ENCODE data around the gene CHCHD1.

CHCHD1 gene

GRCh38 chr10:73818402-73818801 lies 36.6 kb downstream of the CHCHD1 start:
- Histone ChIP-seq H3K9ac (ENCODE audit: low read depth, low read length, poor library complexity) (peak overlapping the region; percentile 79), H3K4me2 (ENCODE audit: insufficient read depth, low read length, poor library complexity, severe bottlenecking) (no peak overlapping the region), H4K8ac (ENCODE audit: low read depth, low read length) (no peak overlapping the region), H2BK15ac (ENCODE audit: low read length) (no peak overlapping the region), H3K23ac (ENCODE audit: low read depth, low read length, poor library complexity) (no peak overlapping the region), H4K91ac (ENCODE audit: low read depth, low read length, poor library complexity) (no peak overlapping the region), H3K27me3 (ENCODE audit: control insufficient read depth in 3 of 3, insufficient read depth in 3 of 3, low read depth in 1 of 3, low read length in 3 of 3) (no peaks in the 10 kb centered on the region), H2AK5ac (ENCODE audit: low read depth, low read length) (no peak overlapping the region), H2BK120ac (ENCODE audit: low read depth, low read length) (no peak overlapping the region), H3K18ac (ENCODE audit: low read length) (no peak overlapping the region), H3K36me3 (replicated peaks in 1 of 2; ENCODE audit: control insufficient read depth in 2 of 2, insufficient read depth in 2 of 2, low read length in 2 of 2) (peaks cover 15 to 35% of the 10 kb centered on the region in 2 donors), H2BK12ac (ENCODE audit: low read length) (no peak overlapping the region), H3K4me1 (ENCODE audit: control insufficient read depth in 2 of 2, insufficient read depth in 1 of 2, low read depth in 1 of 2, low read length in 2 of 2) (no peaks in the 10 kb centered on the region), H3K4ac (ENCODE audit: low read length) (no peak overlapping the region), H2BK5ac (ENCODE audit: low read length) (no peak overlapping the region), H3K27ac (replicated peaks; ENCODE audit: low read length) (no peak overlapping the region), H2AFZ (ENCODE audit: low read length) (no peak overlapping the region), H3K4me3 (ENCODE audit: low read length in 2 of 2) (no peak overlapping the region), H3K14ac (ENCODE audit: low read length) (no peak overlapping the region), H3K79me1 (ENCODE audit: low read depth, low read length) (no peaks in the 10 kb centered on the region), H3K9me3 (replicated peaks in 1 of 2; ENCODE audit: control insufficient read depth in 2 of 2, insufficient read depth in 1 of 2, low read depth in 1 of 2, low read length in 2 of 2) (no peaks in the 10 kb centered on the region)
- no CpG with 5 or more reads among the region's 10 CpGs for WGBS, 2 donors (ENCODE audit: extremely low coverage in 2 of 2, insufficient read length in 2 of 2, insufficient replicate concordance in 1 of 2)
- no peak for DNase-seq (ENCODE audit: low spot score)

DNA sequence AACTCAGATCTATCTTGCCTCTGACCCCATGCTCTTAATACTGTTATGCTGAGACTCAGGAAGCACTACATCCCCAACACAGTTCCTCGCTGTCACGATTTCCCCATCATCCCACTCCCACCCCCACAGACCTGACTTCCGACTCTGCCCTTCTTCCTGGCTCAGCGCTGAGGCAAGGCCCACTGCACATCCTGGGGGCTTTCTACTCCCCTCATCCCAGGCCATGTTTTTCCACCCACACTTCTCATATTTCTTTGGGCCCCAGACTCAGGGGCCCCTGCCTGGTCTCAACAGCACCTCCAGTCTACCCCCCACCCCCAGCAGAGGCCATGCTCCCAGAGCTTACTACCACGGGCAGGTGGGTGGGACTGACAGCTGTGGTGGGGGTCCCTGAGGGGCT lies 37.2 kb downstream of the CHCHD1 start:
- Histone ChIP-seq H3K36me3 (replicated peaks in 1 of 2; ENCODE audit: control insufficient read depth in 2 of 2, insufficient read depth in 2 of 2, low read length in 2 of 2) (peaks cover 12 to 36% of the 10 kb centered on the region in 2 donors), H2BK15ac (ENCODE audit: low read length) (no peak overlapping the region), H2BK5ac (ENCODE audit: low read length) (no peak overlapping the region), H3K4me1 (ENCODE audit: control insufficient read depth in 2 of 2, insufficient read depth in 1 of 2, low read depth in 1 of 2, low read length in 2 of 2) (no peaks in the 10 kb centered on the region), H3K9me3 (replicated peaks in 1 of 2; ENCODE audit: control insufficient read depth in 2 of 2, insufficient read depth in 1 of 2, low read depth in 1 of 2, low read length in 2 of 2) (no peaks in the 10 kb centered on the region), H2BK12ac (ENCODE audit: low read length) (no peak overlapping the region), H3K14ac (ENCODE audit: low read length) (no peak overlapping the region), H3K4me3 (ENCODE audit: low read length in 2 of 2) (no peak overlapping the region), H4K91ac (ENCODE audit: low read depth, low read length, poor library complexity) (no peak overlapping the region), H3K4me2 (ENCODE audit: insufficient read depth, low read length, poor library complexity, severe bottlenecking) (no peak overlapping the region), H2AK5ac (ENCODE audit: low read depth, low read length) (no peak overlapping the region), H3K18ac (ENCODE audit: low read length) (no peak overlapping the region), H4K8ac (ENCODE audit: low read depth, low read length) (no peak overlapping the region), H2BK120ac (ENCODE audit: low read depth, low read length) (peak overlapping the region; percentile 21), H3K23ac (ENCODE audit: low read depth, low read length, poor library complexity) (no peak overlapping the region), H3K79me1 (ENCODE audit: low read depth, low read length) (no peaks in the 10 kb centered on the region), H2AFZ (ENCODE audit: low read length) (no peak overlapping the region), H3K27ac (replicated peaks; ENCODE audit: low read length) (no peak overlapping the region), H3K9ac (ENCODE audit: low read depth, low read length, poor library complexity) (no peak overlapping the region), H3K27me3 (ENCODE audit: control insufficient read depth in 3 of 3, insufficient read depth in 3 of 3, low read depth in 1 of 3, low read length in 3 of 3) (no peaks in the 10 kb centered on the region), H3K4ac (ENCODE audit: low read length) (no peak overlapping the region)
- no peak for DNase-seq (ENCODE audit: low spot score)
- no CpG with 5 or more reads among the region's 5 CpGs for WGBS, 2 donors (ENCODE audit: extremely low coverage in 2 of 2, insufficient read length in 2 of 2, insufficient replicate concordance in 1 of 2)

GRCh38 chr10:73819513-73820093 lies 37.8 kb downstream of the CHCHD1 start:
- H3K4me1 ChIP-seq (ENCODE audit: control insufficient read depth in 2 of 2, insufficient read depth in 1 of 2, low read depth in 1 of 2, low read length in 2 of 2) = no peaks in the 10 kb centered on the region
- no peak overlapping the region for H2BK5ac ChIP-seq (ENCODE audit: low read length)
- no peak overlapping the region for H2AFZ ChIP-seq (ENCODE audit: low read length)
- H3K27ac ChIP-seq (replicated peaks; ENCODE audit: low read length) = no peak overlapping the region
- no peak overlapping the region for H3K18ac ChIP-seq (ENCODE audit: low read length)
- no peaks in the 10 kb centered on the region for H3K79me1 ChIP-seq (ENCODE audit: low read depth, low read length)
- no peak for DNase-seq (ENCODE audit: low spot score)
- H2BK15ac ChIP-seq (ENCODE audit: low read length) = peak overlapping the region; percentile 56
- H2BK12ac ChIP-seq (ENCODE audit: low read length) = no peak overlapping the region
- H4K91ac ChIP-seq (ENCODE audit: low read depth, low read length, poor library complexity) = no peak overlapping the region
- H2AK5ac ChIP-seq (ENCODE audit: low read depth, low read length) = no peak overlapping the region
- H3K27me3 ChIP-seq (ENCODE audit: control insufficient read depth in 3 of 3, insufficient read depth in 3 of 3, low read depth in 1 of 3, low read length in 3 of 3) = no peaks in the 10 kb centered on the region
- peaks cover 12 to 35% of the 10 kb centered on the region in 2 donors for H3K36me3 ChIP-seq (replicated peaks in 1 of 2; ENCODE audit: control insufficient read depth in 2 of 2, insufficient read depth in 2 of 2, low read length in 2 of 2)
- H3K4me2 ChIP-seq (ENCODE audit: insufficient read depth, low read length, poor library complexity, severe bottlenecking) = no peak overlapping the region
- peak overlapping the region; percentile 21 for H2BK120ac ChIP-seq (ENCODE audit: low read depth, low read length)
- H3K23ac ChIP-seq (ENCODE audit: low read depth, low read length, poor library complexity) = no peak overlapping the region
- H3K9ac ChIP-seq (ENCODE audit: low read depth, low read length, poor library complexity) = peak overlapping the region; percentile 3
- no peak overlapping the region for H4K8ac ChIP-seq (ENCODE audit: low read depth, low read length)
- H3K9me3 ChIP-seq (replicated peaks in 1 of 2; ENCODE audit: control insufficient read depth in 2 of 2, insufficient read depth in 1 of 2, low read depth in 1 of 2, low read length in 2 of 2) = no peaks in the 10 kb centered on the region
- WGBS, 2 donors (ENCODE audit: extremely low coverage in 2 of 2, insufficient read length in 2 of 2, insufficient replicate concordance in 1 of 2) = no CpG with 5 or more reads among the region's 20 CpGs
- no peak overlapping the region for H3K4ac ChIP-seq (ENCODE audit: low read length)
- no peak overlapping the region for H3K14ac ChIP-seq (ENCODE audit: low read length)
- H3K4me3 ChIP-seq (ENCODE audit: low read length in 2 of 2) = peak overlapping the region in 1 of 2 donors; percentile 25

- H2BK12ac ChIP-seq (ENCODE audit: low read length) = no peak overlapping the region
Measured at GRCh38 chr10:73823391-73823790, 41.5 kb downstream of the CHCHD1 start.

More at GRCh38 chr10:73823391-73823790, 41.5 kb downstream of the CHCHD1 start:
- H3K27ac ChIP-seq (replicated peaks; ENCODE audit: low read length) = no peak overlapping the region
- no peak overlapping the region for H3K18ac ChIP-seq (ENCODE audit: low read length)
- no peak for DNase-seq (ENCODE audit: low spot score)
- WGBS, 2 donors (ENCODE audit: extremely low coverage in 2 of 2, insufficient read length in 2 of 2, insufficient replicate concordance in 1 of 2) = no CpG with 5 or more reads among the region's 7 CpGs
- H3K79me1 ChIP-seq (ENCODE audit: low read depth, low read length) = peaks cover 2% of the 10 kb centered on the region
- no peak overlapping the region for H3K4me3 ChIP-seq (ENCODE audit: low read length in 2 of 2)
- peaks cover 10 to 21% of the 10 kb centered on the region in 2 donors for H3K36me3 ChIP-seq (replicated peaks in 1 of 2; ENCODE audit: control insufficient read depth in 2 of 2, insufficient read depth in 2 of 2, low read length in 2 of 2)
- H3K9me3 ChIP-seq (replicated peaks in 1 of 2; ENCODE audit: control insufficient read depth in 2 of 2, insufficient read depth in 1 of 2, low read depth in 1 of 2, low read length in 2 of 2) = no peaks in the 10 kb centered on the region
- H2AFZ ChIP-seq (ENCODE audit: low read length) = no peak overlapping the region
- H3K4me2 ChIP-seq (ENCODE audit: insufficient read depth, low read length, poor library complexity, severe bottlenecking) = no peak overlapping the region
- no peak overlapping the region for H2BK15ac ChIP-seq (ENCODE audit: low read length)
- H4K91ac ChIP-seq (ENCODE audit: low read depth, low read length, poor library complexity) = no peak overlapping the region
- H3K14ac ChIP-seq (ENCODE audit: low read length) = no peak overlapping the region
- no peak overlapping the region for H3K9ac ChIP-seq (ENCODE audit: low read depth, low read length, poor library complexity)
- no peaks in the 10 kb centered on the region for H3K27me3 ChIP-seq (ENCODE audit: control insufficient read depth in 3 of 3, insufficient read depth in 3 of 3, low read depth in 1 of 3, low read length in 3 of 3)
- H3K4me1 ChIP-seq (ENCODE audit: control insufficient read depth in 2 of 2, insufficient read depth in 1 of 2, low read depth in 1 of 2, low read length in 2 of 2) = peaks cover 0 to 1% of the 10 kb centered on the region in 2 donors
- no peak overlapping the region for H3K23ac ChIP-seq (ENCODE audit: low read depth, low read length, poor library complexity)
- no peak overlapping the region for H2AK5ac ChIP-seq (ENCODE audit: low read depth, low read length)
- H2BK120ac ChIP-seq (ENCODE audit: low read depth, low read length) = no peak overlapping the region
- no peak overlapping the region for H3K4ac ChIP-seq (ENCODE audit: low read length)
- H2BK5ac ChIP-seq (ENCODE audit: low read length) = no peak overlapping the region
- H4K8ac ChIP-seq (ENCODE audit: low read depth, low read length) = no peak overlapping the region

Measured in neuronal stem cell (in vitro differentiated cells).